Measurements from ENCODE around the gene HSF2BP.

DNA sequence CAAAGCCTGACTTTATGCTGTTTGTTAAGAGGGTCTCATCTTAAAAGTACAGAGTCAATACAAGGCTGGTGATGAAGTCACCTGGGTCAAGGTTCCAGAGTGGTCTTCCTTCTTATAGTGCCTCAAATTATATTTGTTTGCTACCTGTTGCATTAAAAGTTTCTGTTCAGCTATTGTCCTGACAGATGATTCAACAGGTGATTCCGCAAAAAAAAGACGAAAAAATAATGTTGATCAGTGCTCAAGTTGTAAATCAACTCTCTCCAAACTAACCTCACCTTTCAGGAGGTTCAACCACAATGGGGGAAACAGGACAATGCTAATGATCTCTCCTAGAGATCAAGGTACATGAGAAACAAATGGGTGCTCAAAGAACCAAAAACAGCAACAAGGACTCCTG, 35.7 kb downstream of the HSF2BP start:
- TF ChIP-seq, protein P1, sequence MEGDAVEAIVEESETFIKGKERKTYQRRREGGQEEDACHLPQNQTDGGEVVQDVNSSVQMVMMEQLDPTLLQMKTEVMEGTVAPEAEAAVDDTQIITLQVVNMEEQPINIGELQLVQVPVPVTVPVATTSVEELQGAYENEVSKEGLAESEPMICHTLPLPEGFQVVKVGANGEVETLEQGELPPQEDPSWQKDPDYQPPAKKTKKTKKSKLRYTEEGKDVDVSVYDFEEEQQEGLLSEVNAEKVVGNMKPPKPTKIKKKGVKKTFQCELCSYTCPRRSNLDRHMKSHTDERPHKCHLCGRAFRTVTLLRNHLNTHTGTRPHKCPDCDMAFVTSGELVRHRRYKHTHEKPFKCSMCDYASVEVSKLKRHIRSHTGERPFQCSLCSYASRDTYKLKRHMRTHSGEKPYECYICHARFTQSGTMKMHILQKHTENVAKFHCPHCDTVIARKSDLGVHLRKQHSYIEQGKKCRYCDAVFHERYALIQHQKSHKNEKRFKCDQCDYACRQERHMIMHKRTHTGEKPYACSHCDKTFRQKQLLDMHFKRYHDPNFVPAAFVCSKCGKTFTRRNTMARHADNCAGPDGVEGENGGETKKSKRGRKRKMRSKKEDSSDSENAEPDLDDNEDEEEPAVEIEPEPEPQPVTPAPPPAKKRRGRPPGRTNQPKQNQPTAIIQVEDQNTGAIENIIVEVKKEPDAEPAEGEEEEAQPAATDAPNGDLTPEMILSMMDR (IDR thresholded peaks at IDR 0.05), result no peak
- TF ChIP-seq POLR2A (IDR thresholded peaks at IDR 0.05) (no peak), POLR2AphosphoS5 (IDR thresholded peaks at IDR 0.05) (no peak)

All from breast epithelium (tissue), 3 donors.